C1 segment of cervical spinal cord (tissue), 14 donors: ENCODE measurements around the gene COL17A1.

Experiments
- DNase-seq, 14 donors: peaks; one replicate each; lab custom pipeline; 2025; lab: John Stamatoyannopoulos, UW

COL17A1 gene

GRCh38 chr10:104098358-104098925 lies 12.8 kb upstream of the COL17A1 start:
- no peak for DNase-seq

GRCh38 chr10:104096692-104097091 lies 11.0 kb upstream of the COL17A1 start:
- DNase-seq: no peak

- DNase-seq: no peak
These were observed 7.1 kb upstream of the COL17A1 start for GRCh38 chr10:104092749-104093148.

- no peak for DNase-seq
These were observed 4.9 kb upstream of the COL17A1 start for GRCh38 chr10:104090611-104091010.

GRCh38 chr10:104089621-104090020 lies 3.9 kb upstream of the COL17A1 start:
- DNase-seq: no peak

GRCh38 chr10:104088239-104088638 lies 2.6 kb upstream of the COL17A1 start:
- no peak for DNase-seq

GRCh38 chr10:104084482-104085142 lies 1.1 kb downstream of the COL17A1 start:
- no peak for DNase-seq

GRCh38 chr10:104081998-104082397 lies 3.7 kb downstream of the COL17A1 start:
- no peak for DNase-seq

GRCh38 chr10:104080762-104081161 lies 4.9 kb downstream of the COL17A1 start:
- no peak for DNase-seq

- no peak for DNase-seq
These were observed 8.0 kb downstream of the COL17A1 start for GRCh38 chr10:104077663-104078151.

GRCh38 chr10:104077247-104077646 lies 8.4 kb downstream of the COL17A1 start:
- DNase-seq: peak in 2 of 14 donors; percentile 11 to 17

- DNase-seq: peak in 10 of 14 donors; percentile 13 to 73 (median 44)
These were observed 8.9 kb downstream of the COL17A1 start for GRCh38 chr10:104076743-104077160.

- no peak for DNase-seq
These were observed 11.2 kb downstream of the COL17A1 start for GRCh38 chr10:104074505-104074904.

GRCh38 chr10:104072786-104073185 lies 12.9 kb downstream of the COL17A1 start:
- DNase-seq: no peak

- no peak for DNase-seq
These were observed 16.1 kb downstream of the COL17A1 start for GRCh38 chr10:104069613-104070012.

- DNase-seq: no peak
These were observed 18.2 kb downstream of the COL17A1 start for GRCh38 chr10:104067525-104067924.

- no peak for DNase-seq
These were observed 18.7 kb downstream of the COL17A1 start for GRCh38 chr10:104066945-104067344.

- no peak for DNase-seq
These were observed 19.9 kb downstream of the COL17A1 start for GRCh38 chr10:104065748-104066147.

- no peak for DNase-seq
These were observed 24.5 kb downstream of the COL17A1 start for GRCh38 chr10:104061196-104061595.

GRCh38 chr10:104059364-104059763 lies 26.3 kb downstream of the COL17A1 start:
- DNase-seq: no peak

- no peak for DNase-seq
These were observed 28.0 kb downstream of the COL17A1 start for GRCh38 chr10:104057717-104058116.

- DNase-seq: no peak
These were observed 28.9 kb downstream of the COL17A1 start for GRCh38 chr10:104056619-104057273.

GRCh38 chr10:104054430-104054829 lies 31.2 kb downstream of the COL17A1 start:
- DNase-seq: no peak
